GM21576 (cell line): ENCODE data around the gene TRMT10C.
"Not testable (repeated sequence)": the region's sequence is repeated elsewhere in the genome, so short reads cannot be mapped to it uniquely, and the experiment has no call there.

ENCODE experiments used
- ATAC-seq: cut with Tn5 transposase; IDR thresholded peaks from one replicate; pipeline ENCODE4 v1.9.1; 2021; ENCODE audit warnings: mild to moderate bottlenecking, moderate library complexity; ENCODE audit not compliant: unreplicated experiment

The TRMT10C gene

GRCh38 chr3:101561630-101562328 is at the start of gene TRMT10C:
TSS of gene TRMT10C (plus strand) at chr3:101561868. CDS start at chr3:101564782, 2,914 bp downstream.
- peak; percentile 99 for ATAC-seq

GRCh38 chr3:101512396-101512645 is 49.3 kb upstream of the TRMT10C start:
- peak; percentile 37 for ATAC-seq

GRCh38 chr3:101512646-101513418 is 48.8 kb upstream of the TRMT10C start, which contains the start of gene SENP7:
TSS of gene SENP7 (minus strand) at chr3:101513212. CDS start at chr3:101513130, 82 bp downstream.
- peak; percentile 62 for ATAC-seq

GRCh38 chr3:101513419-101513986 is 48.2 kb upstream of the TRMT10C start:
- ATAC-seq, result peak; percentile 28

- peak; percentile 98 for ATAC-seq
These were observed 43.2 kb upstream of the TRMT10C start for GRCh38 chr3:101518421-101518871.

- no peak for ATAC-seq
These were observed 41.8 kb upstream of the TRMT10C start for GRCh38 chr3:101519685-101520365.

GRCh38 chr3:101521211-101521701 is 40.4 kb upstream of the TRMT10C start:
- no peak for ATAC-seq

GRCh38 chr3:101527441-101527840 is 34.2 kb upstream of the TRMT10C start:
- ATAC-seq, result no peak

- no peak for ATAC-seq
These were observed 33.8 kb upstream of the TRMT10C start for GRCh38 chr3:101527906-101528305.

GRCh38 chr3:101529816-101530685 is 31.6 kb upstream of the TRMT10C start:
- ATAC-seq, result no peak

GRCh38 chr3:101530686-101531047 is 31.0 kb upstream of the TRMT10C start:
- no peak for ATAC-seq

GRCh38 chr3:101531473-101532086 is 30.1 kb upstream of the TRMT10C start:
- ATAC-seq, result no peak

- ATAC-seq, result no peak
These were observed 28.7 kb upstream of the TRMT10C start for GRCh38 chr3:101532783-101533602.

GRCh38 chr3:101533603-101533968 is 28.1 kb upstream of the TRMT10C start:
- ATAC-seq, result no peak

GRCh38 chr3:101535221-101535620 is 26.4 kb upstream of the TRMT10C start:
- ATAC-seq, result no peak

- ATAC-seq, result no peak
These were observed 25.4 kb upstream of the TRMT10C start for GRCh38 chr3:101536266-101536665.

GRCh38 chr3:101536955-101537354 is 24.7 kb upstream of the TRMT10C start:
- ATAC-seq, result not testable (repeated sequence)

GRCh38 chr3:101542957-101543356 is 18.7 kb upstream of the TRMT10C start:
- no peak for ATAC-seq
